A549 (cell line): ENCODE data around the gene SLC5A5. TPM values are rescaled to one million over a fixed set of nuclear protein-coding genes. Genes with fewer than 3 reads are reported as not detected.

Experiments used
- ATAC-seq, 2 experiments: fragments of 200-7000 bp in 1 of 2; fragments of >200 bp in 1 of 2; cut with Nextera tagmentation in 1 of 2; cut with Tn5 transposase in 1 of 2; 3 replicates each; pipeline versions ENCODE4 v1.8.0 to v1.9.1; 2018 to 2020; ENCODE audit warnings: mild to moderate bottlenecking in 1 of 2, moderate library complexity in 1 of 2
- CTCF ChIA-PET: fragments of 300-600 bp; sonication (Branson Sonifier 250); formaldehyde crosslinking; extraction: SDS; loops from one replicate; lab custom pipeline; 2021; ENCODE audit warnings: antibody characterized with exemption, inconsistent platforms; lab: Yijun Ruan, JAX
- POLR2A ChIA-PET: fragments of 350-600 bp; formaldehyde crosslinking; extraction: SDS; loops from one replicate; lab custom pipeline; 2021; ENCODE audit warnings: antibody characterized with exemption, inconsistent platforms; lab: Yijun Ruan, JAX
- DNase-seq, 2 experiments: peaks; one replicate each; pipeline versions ENCODE4 v3.0.0 to v3.0.0-alpha.2; 2011 to 2016; ENCODE audit warnings: low read depth in 1 of 2, low spot score in 1 of 2
- FAIRE-seq: peaks from 2 replicates; lab custom pipeline; 2011; peaks lifted over from hg19 to GRCh38; lab: Jason Lieb, UNC
- H3K27ac ChIP-seq, 2 experiments: fragments of >200 bp; sonication (Bioruptor Twin); formaldehyde crosslinking; 3 replicates each; pipeline ENCODE4 v1.5.1; 2016 to 2017
- H3K4me1 ChIP-seq: fragments of >200 bp; sonication (Bioruptor Twin); formaldehyde crosslinking; 3 replicates; pipeline ENCODE4 v1.6.1; 2016
- H3K4me2 ChIP-seq: fragments of >200 bp; sonication (Bioruptor Twin); formaldehyde crosslinking; 3 replicates; pipeline ENCODE4 v1.6.1; 2016
- H3K4me3 ChIP-seq: fragments of >200 bp; sonication (Bioruptor Twin); formaldehyde crosslinking; 3 replicates; pipeline ENCODE4 v1.5.1; 2016
- H3K9me3 ChIP-seq: fragments of >200 bp; sonication (Bioruptor Twin); formaldehyde crosslinking; 3 replicates; pipeline ENCODE4 v1.6.1; 2016
- ATOH8 ChIP-seq: fragments of 250-450 bp; sonication (Bioruptor Pico); IDR thresholded peaks from 2 replicates; pipeline ENCODE4 v1.5.0; 2020; ENCODE audit warnings: low read depth, mild to moderate bottlenecking, moderate library complexity
- CBX2 ChIP-seq: fragments of 200-600 bp; sonication (generic); IDR thresholded peaks from 2 replicates; pipeline ENCODE4 v1.6.1; 2016; ENCODE audit warnings: low read depth, mild to moderate bottlenecking, borderline replicate concordance
- CHD2 ChIP-seq: fragments of 150-350 bp; IDR thresholded peaks from 2 replicates; pipeline ENCODE4 v1.6.1; 2014; ENCODE audit warnings: low read length; ENCODE audit not compliant: partially characterized antibody
- CHD4 ChIP-seq: fragments of 200-600 bp; sonication (generic); IDR thresholded peaks from 2 replicates; pipeline ENCODE4 v1.6.1; 2016; ENCODE audit warnings: antibody characterized with exemption, mild to moderate bottlenecking, borderline replicate concordance
- E2F6 ChIP-seq: IDR thresholded peaks from 2 replicates; pipeline ENCODE4 v1.6.1; 2012; ENCODE audit warnings: low read depth, borderline replicate concordance
- FOSB ChIP-seq: fragments of 250-450 bp; sonication (Bioruptor Pico); IDR thresholded peaks from 2 replicates; pipeline ENCODE4 v1.5.0; 2020; ENCODE audit warnings: mild to moderate bottlenecking, moderate library complexity
- FOSL2 ChIP-seq, 2 experiments: fragments of 450-650 bp in 1 of 2; fragments of >200 bp in 1 of 2; sonication (Bioruptor Twin) in 1 of 2; formaldehyde crosslinking; IDR thresholded peaks; 2 replicates each; pipeline versions ENCODE4 v1.5.0 to v1.6.1; 2016 to 2020; ENCODE audit warnings: mild to moderate bottlenecking in 1 of 2, moderate library complexity in 1 of 2
- HEYL ChIP-seq: fragments of 250-450 bp; sonication (Bioruptor Pico); IDR thresholded peaks from 2 replicates; pipeline ENCODE4 v1.8.0; 2021; ENCODE audit warnings: mild to moderate bottlenecking, moderate library complexity
- HMGXB4 ChIP-seq: fragments of 250-450 bp; sonication (Bioruptor Pico); IDR thresholded peaks from 2 replicates; pipeline ENCODE4 v1.5.0; 2021; ENCODE audit warnings: mild to moderate bottlenecking, moderate library complexity, borderline replicate concordance
- HOXB13 ChIP-seq: fragments of 250-450 bp; sonication (Bioruptor Pico); IDR thresholded peaks from 2 replicates; pipeline ENCODE4 v1.5.0; 2020; ENCODE audit warnings: low read depth, mild to moderate bottlenecking, moderate library complexity
- HOXB5 ChIP-seq: fragments of 250-450 bp; sonication (Bioruptor Pico); IDR thresholded peaks from 2 replicates; pipeline ENCODE4 v1.5.0; 2020; ENCODE audit warnings: mild to moderate bottlenecking, moderate library complexity
- JUN ChIP-seq, 2 experiments: fragments of >200 bp; sonication (Bioruptor Twin); formaldehyde crosslinking; IDR thresholded peaks; 2 replicates in 1 of 2; 3 replicates in 1 of 2; pipeline ENCODE4 v1.6.1; 2016 to 2017
- MAX ChIP-seq: IDR thresholded peaks from 2 replicates; pipeline ENCODE4 v1.6.1; 2012
- MYC ChIP-seq: IDR thresholded peaks from 2 replicates; pipeline ENCODE4 v1.6.1; 2012; ENCODE audit warnings: mild to moderate bottlenecking, inconsistent platforms, low read length, improper control_type of control experiment, borderline replicate concordance
- NR3C1 ChIP-seq: fragments of >200 bp; sonication (Bioruptor Twin); formaldehyde crosslinking; IDR thresholded peaks from 3 replicates; pipeline ENCODE4 v1.6.1; 2017
- PHF8 ChIP-seq: fragments of 200-600 bp; sonication (generic); IDR thresholded peaks from 2 replicates; pipeline ENCODE4 v1.6.1; 2016; ENCODE audit warnings: low read depth, mild to moderate bottlenecking, antibody characterized with exemption, moderate library complexity, borderline replicate concordance
- POLR2A ChIP-seq: IDR thresholded peaks from 2 replicates; pipeline ENCODE4 v1.6.1; 2012; ENCODE audit warnings: mild to moderate bottlenecking, low read length
- RFX5 ChIP-seq: fragments of 450-650 bp; IDR thresholded peaks from 2 replicates; pipeline ENCODE4 v1.7.1; 2014; ENCODE audit warnings: antibody characterized with exemption, mild to moderate bottlenecking, moderate library complexity
- RNF2 ChIP-seq: fragments of 200-600 bp; sonication (generic); IDR thresholded peaks from 2 replicates; pipeline ENCODE4 v1.6.1; 2016; ENCODE audit warnings: low read depth, mild to moderate bottlenecking, antibody characterized with exemption, moderate library complexity, borderline replicate concordance
- TP53 ChIP-seq: fragments of 250-450 bp; sonication (Bioruptor Pico); IDR thresholded peaks from 2 replicates; pipeline ENCODE4 v1.5.0; 2021; ENCODE audit warnings: mild to moderate bottlenecking, moderate library complexity
- USF2 ChIP-seq: fragments of 450-650 bp; IDR thresholded peaks from 2 replicates; pipeline ENCODE4 v1.6.1; 2014; ENCODE audit warnings: antibody characterized with exemption
- ZC3H11A ChIP-seq: fragments of 450-650 bp; IDR thresholded peaks from 2 replicates; pipeline ENCODE4 v1.6.1; 2014; ENCODE audit warnings: antibody characterized with exemption, mild to moderate bottlenecking
- WGBS: methylation state at CpG from one replicate; pipeline ENCODE4 v1.1.6; 2017; ENCODE audit errors: missing lambda C conversion rate; 5-methylcytosine and 5-hydroxymethylcytosine counted together
- polyA plus RNA-seq, 4 experiments: library from polyadenylated mRNA; depleted of rRNA in 3 of 4; stranded (reverse); fragments of >200 nt; fragmentation: RNase III in 1 of 4; extraction: RNeasy Plus Mini Kit Qiagen cat#74134 plus additional on column Dnase treatment in 1 of 4; gene quantifications; 2 replicates in 3 of 4; 3 replicates in 1 of 4; pipeline ENCODE4 v1.2.3, GENCODE V29; 2011 to 2017

The SLC5A5 gene
- polyA plus RNA-seq, 2 of the 4 experiments (the other 2 are of a cell fraction), result 0.06 to 0.25 TPM

GRCh38 chr19:17841371-17841809 is 30.4 kb upstream of the SLC5A5 start:
- peak in 1 of 2 experiments; percentile 74 for DNase-seq
- H3K4me3 ChIP-seq, result peak overlapping the region; percentile 47
- FAIRE-seq, result no peak
- peak overlapping the region; percentile 92 for H3K4me2 ChIP-seq
- peaks cover 6% of the 10 kb centered on the region for H3K4me1 ChIP-seq
- POLR2A ChIA-PET, result interaction anchor here (0.5 to 1.5 kb wide), 2 partner anchors 18 to 34 kb away, joined by 3 to 17 read pairs; partner anchors contain the start of gene RPL18A
- peak overlapping the region; percentile 74 to 89 for H3K27ac ChIP-seq
- H3K9me3 ChIP-seq, result no peaks in the 10 kb centered on the region
- CTCF ChIA-PET, result interaction anchor here (0.7 to 1.4 kb wide), 3 partner anchors 9 to 28 kb away, joined by 3 to 4 read pairs (median 3); no protein-coding TSS in a partner anchor
- ATAC-seq, result peak; percentile 60 to 66
- 3% methylated on average over 22 of the region's 30 CpGs for WGBS
- TF ChIP-seq MAX (peak; percentile 24), HOXB5 (CRISPR knock-in tag) (no peak), CHD2 (no peak), FOSL2 (IDR thresholded peaks at IDR 0.05) (no peak), FOSL2 (CRISPR knock-in tag; IDR thresholded peaks at IDR 0.05) (no peak), ZC3H11A (no peak), RFX5 (peak; percentile 62; the same call in 1 of the 2 replicates), FOSB (no peak), NR3C1 (no peak), HMGXB4 (CRISPR knock-in tag) (no peak)

- peak; percentile 85 to 93 for ATAC-seq
- POLR2A ChIA-PET, result interaction anchor here (0.5 to 1.5 kb wide), 3 partner anchors 11 to 35 kb away, joined by 3 to 17 read pairs (median 3); partner anchors contain the start of gene RPL18A
- H3K4me1 ChIP-seq, result peaks cover 6% of the 10 kb centered on the region
- DNase-seq, result peak; percentile 91 to 95
- peak overlapping the region; percentile 74 to 89 for H3K27ac ChIP-seq
- 0% methylated on average over 8 of the region's 56 CpGs for WGBS
- peak overlapping the region; percentile 47 for H3K4me3 ChIP-seq
- H3K4me2 ChIP-seq, result peak overlapping the region; percentile 92
- H3K9me3 ChIP-seq, result no peaks in the 10 kb centered on the region
- TF ChIP-seq CHD4 (no peak), USF2 (peak; percentile 21; the same call in 1 of the 2 replicates), CBX2 (no peak), MAX (peak; percentile 93), E2F6 (peak; percentile 92), PHF8 (peak; percentile 55; the same call in 1 of the 2 replicates), ATOH8 (peak; percentile 45; the same call in 1 of the 2 replicates), JUN (IDR thresholded peaks at IDR 0.05) (peak in 1 of 2 experiments; percentile 47; a peak in 1 of 5 replicates), RNF2 (peak; percentile 92; the same call in 1 of the 2 replicates), HEYL (CRISPR knock-in tag) (no peak), HOXB13 (0 out of 2 replicates have a peak, but pooled peaks have one; percentile 63), TP53 (CRISPR knock-in tag) (0 out of 2 replicates have a peak, but pooled peaks have one; percentile 50), POLR2A (peak; percentile 63), MYC (peak; percentile 42; the same call in 1 of the 2 replicates)
- FAIRE-seq, result no peak
- CTCF ChIA-PET, result interaction anchor here (0.6 to 1.4 kb wide), 5 partner anchors 9 to 254 kb away, joined by 3 to 4 read pairs (median 3); no protein-coding TSS in a partner anchor
These were observed 29.7 kb upstream of the SLC5A5 start for GRCh38 chr19:17841810-17842662.
